UCSD-AML1 (cell line): ENCODE results near the gene ACP7.
A peak's percentile ranks its signal among the peaks of the same experiment; 100 is the strongest.
"Not testable (repeated sequence)": the region's sequence is repeated elsewhere in the genome, so short reads cannot be mapped to it uniquely, and the experiment has no call there.

Experiments used
- DNase-seq: peaks from one replicate; lab custom pipeline; 2025; ENCODE audit not compliant: unreplicated experiment; lab: John Stamatoyannopoulos, UW

The ACP7 gene

DNA sequence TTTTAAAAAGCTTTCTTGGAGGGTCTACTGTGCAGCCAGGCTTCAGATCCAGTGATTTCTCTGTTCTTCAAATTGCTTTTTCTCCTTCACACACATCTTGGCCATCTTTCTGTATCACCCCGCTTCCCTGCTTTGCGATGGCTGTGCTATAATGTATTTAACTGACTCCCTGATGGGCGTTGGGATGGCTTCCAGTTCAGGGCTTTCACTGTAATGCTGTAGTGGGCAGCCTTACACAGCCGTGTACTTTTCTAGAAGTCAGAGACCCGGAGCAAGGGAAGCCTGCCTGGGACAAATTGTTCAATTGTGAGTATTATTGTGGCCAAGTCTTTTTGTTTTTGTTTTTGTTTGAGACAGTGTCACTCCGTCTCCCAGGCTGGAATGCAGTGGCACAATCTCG, 22.0 kb downstream of the ACP7 start:
- DNase-seq = no peak

DNA sequence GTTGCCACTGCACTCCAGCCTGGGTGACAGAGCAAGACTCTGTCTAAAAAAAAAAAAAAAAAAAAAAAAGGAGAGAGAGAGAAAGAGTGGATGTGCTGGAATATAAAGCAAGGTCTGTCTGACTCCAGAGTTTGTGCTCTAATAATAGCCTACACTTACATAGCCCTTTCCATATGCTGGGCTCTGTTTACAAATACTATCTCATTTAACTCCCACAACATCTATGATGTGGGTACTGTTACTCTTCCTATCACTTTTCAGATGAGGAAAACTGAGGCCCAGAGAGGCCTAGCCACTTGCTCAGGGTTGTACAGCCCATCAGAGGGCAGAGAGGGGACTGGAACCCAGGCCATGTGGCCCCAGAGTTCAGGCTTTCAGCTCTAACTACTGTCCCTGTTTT, 25.5 kb downstream of the ACP7 start:
- DNase-seq = no peak

DNA sequence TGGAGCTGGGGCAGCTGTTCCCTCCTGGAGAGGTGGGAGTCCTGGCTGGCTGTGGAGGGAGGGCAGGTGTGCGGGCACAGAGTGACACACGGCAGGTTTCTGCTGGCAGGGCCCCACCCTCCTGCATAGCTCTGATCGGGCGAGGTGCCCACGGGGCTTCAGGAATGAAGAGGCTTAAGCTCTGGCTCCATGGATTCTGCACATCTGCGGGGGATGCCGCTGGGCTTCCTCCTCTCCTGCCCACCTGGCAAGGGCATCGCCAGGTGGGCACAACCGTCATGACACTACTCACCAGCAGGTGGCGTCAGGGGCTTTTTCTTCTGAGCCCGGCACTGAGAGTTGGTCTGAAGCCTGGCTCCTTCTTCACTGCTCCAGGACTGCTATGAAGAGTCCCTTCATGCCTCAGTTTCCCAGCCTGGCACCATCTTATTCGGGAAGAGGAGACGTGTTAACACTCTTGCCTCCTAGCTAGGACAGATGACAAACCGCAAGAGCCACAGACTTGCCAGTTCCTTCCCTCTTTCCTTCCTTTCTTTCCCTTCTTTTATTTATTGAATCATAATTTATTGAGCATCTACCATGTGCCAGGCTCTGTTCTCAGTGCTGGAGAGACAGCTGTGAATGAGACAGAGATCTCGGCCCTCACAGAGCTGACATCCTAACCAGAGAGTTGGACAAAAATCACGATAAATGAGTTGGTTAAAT, 26.2 kb downstream of the ACP7 start:
- DNase-seq = peak; percentile 35

DNA sequence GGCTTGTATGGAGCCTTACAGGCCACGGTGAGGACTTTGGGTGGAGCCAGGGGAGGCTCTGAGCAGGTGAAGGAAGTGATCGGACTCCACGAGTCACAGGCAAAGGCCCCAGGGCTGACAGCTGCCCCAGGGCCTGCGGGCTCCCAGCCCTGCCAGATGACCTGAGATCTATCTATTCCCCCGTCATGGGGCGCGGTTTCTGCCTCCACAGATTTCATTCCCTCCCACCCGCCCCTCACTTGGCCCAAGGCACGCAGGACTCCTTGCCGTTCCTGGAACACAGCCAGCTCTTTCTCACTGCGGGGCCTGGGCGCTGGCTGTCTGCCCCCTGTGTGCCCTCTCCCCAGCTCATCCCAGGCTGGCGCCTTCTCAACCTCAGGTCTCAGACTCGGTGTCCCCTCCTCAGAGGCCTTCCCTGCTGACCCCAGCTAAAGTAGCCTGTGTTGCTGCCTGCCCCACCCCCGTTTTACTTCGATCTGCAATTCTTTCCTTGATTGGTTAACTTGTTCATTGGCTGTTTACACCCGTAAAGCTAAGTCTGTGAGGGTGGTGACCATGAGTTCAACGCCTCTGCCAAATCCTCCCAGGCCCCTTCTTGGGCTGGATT, 27.5 kb downstream of the ACP7 start:
- DNase-seq = no peak

DNA sequence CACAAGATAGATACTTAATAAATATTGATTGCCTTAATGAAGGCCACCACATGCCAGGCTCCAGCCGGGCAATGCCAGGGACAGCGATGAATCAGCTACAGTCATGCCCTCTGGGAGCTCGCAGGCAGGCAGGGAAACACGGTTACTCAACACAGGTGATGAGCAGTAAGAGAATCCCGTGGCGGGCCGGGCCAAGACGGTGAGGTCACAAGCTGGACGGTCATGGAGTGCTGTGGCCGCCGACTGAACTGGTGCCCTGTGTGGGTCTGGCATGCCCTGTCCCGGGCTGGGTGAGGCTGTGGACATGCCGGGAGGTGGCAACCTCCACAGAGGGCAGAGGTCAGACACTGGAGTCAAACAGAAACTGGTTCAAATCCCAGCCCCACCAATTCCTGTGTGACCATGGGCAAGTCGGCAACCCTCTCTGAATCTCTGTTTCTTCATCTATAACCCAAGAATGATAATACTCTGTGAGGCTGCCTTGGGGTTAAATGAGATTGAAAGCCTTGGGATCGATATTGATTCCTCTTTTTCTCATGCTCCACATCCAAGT, 28.2 kb downstream of the ACP7 start:
- DNase-seq = no peak

DNA sequence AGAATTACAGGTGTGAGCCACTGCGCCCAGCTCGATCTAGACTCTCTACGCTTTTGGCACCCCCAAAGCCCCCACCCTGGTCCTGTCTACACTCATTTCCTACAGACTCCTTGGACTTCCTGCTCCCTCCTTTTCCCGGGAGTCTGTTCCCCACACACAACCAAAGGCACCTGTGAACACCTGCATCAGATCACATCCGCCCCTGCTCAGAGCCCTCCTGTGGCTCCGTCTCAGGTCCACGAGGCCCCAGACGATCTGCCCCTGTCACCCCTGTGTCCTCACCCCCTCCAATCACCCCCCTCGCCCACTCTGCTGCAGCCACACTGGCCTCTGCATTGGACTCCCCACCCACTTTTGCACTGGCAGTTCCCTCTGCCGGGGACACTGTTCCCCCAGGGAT, 29.0 kb downstream of the ACP7 start:
- DNase-seq = no peak

DNA sequence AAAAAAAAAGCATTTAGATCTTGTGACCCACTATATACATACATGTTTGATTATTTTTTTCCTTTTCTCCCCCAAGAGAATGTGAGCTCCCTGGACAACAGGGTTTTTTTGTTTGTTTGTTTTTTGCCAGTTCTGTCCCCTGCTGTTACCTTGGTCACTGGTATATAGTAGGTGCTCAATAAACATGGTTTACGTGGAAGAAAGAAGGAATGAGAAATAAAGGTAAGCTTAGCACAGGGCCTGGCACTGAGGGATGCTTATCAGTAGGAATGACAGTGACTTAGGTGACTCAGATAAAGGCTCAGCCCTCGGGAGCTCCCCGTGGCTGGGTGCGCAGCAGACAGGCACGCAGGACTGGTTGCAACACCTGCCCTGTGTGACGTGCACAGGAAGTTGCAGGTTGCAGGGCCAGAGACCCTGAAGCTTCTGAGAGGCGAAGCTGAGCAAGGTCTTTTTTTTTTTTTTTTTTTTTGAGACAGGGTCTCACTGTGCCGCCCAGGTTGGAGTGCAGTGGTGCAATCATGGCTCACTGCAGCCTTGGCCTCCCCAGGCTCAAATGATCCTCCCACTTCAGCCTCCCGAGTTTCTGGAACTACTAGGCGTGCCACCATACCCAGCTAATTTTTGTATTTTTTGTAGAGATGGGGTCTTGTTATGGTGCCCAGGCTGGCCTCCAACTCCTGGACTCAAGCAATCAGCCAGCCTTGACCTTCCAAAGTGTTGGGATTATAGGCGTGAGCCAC, 31.1 kb downstream of the ACP7 start:
- DNase-seq = no peak

DNA sequence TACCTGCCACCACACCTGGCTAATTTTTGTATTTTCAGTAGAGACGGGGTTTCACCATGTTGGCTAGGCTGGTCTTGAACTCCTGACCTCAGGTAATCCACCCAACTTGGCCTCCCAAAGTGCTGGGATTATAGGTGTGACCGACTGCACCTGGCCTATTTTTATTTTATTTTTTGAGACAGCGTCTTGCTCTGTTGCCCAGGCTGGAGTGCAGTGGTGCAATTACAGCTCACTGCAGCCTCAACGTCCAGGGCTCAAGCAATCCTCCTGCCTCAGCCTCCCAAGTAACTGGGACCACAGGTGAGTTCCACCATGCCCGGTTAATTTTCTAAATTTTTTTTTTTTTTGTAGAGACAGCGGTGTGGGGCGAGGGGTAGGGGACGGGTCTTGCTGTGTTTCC, 32.9 kb downstream of the ACP7 start:
- DNase-seq = not testable (repeated sequence)

DNA sequence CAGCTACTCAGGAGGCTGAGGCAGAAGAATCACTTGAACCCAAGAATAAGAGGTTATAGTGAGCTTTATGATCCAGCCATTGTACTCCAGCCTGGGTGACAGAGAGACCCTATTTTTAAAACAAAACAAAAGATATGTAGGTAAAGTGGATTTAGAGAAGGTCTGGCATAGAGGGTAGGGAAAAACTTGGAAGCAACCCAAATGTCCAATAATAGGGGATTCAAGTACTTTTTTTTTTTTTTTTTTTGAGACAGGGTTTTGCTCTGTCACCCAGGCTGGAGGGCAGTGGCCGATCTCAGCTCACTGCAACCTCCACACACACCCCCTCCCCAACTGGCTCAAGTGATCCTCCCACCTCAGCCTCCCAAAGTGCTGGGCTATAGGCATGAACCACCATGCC, 35.7 kb downstream of the ACP7 start:
- no peak for DNase-seq

DNA sequence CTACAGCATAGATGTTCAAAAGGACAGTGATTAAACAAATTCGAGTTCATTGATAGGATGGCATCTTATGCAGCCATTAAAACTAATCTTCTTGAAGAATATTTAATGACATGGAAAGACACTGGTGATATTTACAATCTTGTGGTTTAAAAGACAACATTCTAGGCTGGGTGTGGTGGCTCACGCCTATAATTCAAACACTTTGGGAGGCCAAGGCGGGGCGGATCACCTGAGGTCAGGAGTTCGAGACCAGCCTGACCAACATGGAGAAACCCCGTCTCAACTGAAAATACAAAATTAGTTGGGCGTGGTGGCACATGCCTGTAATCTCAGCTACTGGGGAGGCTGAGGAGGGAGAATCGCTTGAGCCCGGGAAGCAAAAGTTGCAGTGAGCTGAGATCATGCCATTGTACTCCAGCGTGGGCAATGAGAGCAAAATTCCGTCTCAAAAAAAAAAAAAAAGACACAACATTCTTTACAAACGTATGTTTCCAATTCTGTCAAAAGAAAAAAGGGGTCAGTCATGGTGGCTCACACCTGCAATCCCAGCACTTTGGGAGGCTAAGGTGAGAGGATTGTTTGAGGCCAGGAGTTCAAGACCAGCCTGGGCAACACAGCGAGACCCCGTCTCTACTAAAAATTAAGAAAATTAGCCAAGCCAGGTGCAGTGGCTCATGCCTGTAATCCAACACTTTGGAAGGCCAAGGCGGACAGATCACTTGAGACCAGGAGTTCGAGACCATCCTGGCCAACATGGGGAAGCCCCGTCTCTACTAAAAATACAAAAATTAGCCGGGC, 39.0 kb downstream of the ACP7 start:
- DNase-seq = no peak

DNA sequence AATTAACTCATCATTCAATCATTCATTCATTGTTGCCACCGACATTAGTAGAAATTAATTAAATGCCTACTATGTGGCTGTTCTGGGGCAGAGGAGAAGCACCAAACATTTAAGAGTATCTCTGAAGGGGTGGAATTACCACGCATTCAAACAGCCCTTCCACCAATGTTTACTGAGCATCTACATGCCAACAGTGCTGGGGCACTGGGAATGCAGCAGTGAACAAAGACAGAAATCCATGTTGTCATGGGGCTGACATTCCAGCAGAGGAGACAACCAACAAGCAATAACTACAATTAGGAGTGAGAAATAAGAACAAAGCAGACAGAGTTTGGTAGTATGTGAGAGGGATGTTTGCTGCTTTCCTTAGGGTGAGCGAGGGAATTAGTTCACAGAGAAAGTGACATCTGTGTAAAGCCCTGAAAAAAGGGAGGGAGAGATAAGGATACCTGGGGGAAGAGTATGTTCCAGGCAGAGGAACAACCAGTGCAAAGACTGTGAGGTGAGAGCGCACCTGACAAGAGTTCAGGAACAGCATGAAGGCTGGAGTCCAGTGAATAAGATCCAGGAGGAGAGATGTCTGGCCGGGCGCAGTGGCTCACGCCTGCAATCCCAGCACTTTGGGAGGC, 40.1 kb downstream of the ACP7 start:
- DNase-seq = no peak

DNA sequence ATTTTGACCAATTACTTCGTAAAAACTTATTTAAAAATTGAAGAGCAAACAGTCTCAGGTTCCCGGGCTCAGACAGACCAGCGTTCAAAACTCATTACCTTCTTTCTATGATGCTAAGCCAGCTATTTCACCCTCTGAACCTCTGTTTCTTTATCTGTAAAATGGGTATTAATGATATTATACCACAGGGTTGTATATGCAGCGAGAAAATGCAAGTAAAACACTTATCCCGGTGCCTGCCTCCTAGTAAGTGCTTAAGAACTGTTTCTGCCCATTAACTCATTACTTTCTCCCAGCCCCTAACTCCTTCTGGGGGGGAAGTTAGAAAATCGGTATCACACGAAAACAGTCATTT, 41.0 kb downstream of the ACP7 start:
- no peak for DNase-seq

DNA sequence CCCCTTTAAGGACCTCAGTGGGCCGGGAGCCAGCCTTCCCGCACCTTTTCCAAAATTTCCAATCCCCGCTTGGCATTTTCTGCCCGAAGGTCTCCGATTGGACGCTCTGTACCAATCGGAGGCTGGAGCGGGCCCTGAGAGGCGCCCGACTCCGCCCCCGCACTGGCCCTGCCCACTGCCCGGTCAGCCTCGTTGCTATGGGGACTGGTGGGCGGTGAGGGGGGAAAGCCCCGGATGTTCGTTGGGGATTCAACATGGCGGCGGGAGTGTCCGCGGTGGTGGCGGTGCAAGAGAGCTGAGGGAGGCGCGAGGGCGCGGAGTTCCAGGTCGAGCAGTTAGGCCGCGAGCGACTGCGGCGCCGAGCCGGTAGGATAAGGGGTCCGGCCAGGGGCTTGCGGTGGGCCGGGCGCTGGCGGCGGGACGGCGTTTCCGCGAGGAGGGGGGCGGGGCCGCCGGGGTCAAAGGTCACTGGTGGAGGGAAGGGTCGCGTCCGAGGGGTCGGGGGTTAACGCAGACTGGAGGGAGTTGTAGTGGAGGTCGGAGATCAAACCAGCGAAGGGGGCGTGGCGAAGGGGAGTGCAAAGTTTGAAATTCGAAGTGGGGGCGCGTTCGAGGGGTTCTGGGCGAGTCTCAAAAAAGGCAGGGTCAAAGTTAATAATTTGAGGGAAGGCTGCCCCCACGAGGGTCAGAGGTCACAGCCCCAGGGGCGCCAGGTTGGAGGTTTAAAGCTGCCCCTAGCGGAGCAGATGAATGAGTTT, 41.6 kb downstream of the ACP7 start, which contains the start of gene PAK4:
Gene PAK4 (plus strand): TSS at position 233 of the 758 bp plus-strand sequence. CDS start 43,768 bp downstream, outside the sequence.
- peak; percentile 96 for DNase-seq

DNA sequence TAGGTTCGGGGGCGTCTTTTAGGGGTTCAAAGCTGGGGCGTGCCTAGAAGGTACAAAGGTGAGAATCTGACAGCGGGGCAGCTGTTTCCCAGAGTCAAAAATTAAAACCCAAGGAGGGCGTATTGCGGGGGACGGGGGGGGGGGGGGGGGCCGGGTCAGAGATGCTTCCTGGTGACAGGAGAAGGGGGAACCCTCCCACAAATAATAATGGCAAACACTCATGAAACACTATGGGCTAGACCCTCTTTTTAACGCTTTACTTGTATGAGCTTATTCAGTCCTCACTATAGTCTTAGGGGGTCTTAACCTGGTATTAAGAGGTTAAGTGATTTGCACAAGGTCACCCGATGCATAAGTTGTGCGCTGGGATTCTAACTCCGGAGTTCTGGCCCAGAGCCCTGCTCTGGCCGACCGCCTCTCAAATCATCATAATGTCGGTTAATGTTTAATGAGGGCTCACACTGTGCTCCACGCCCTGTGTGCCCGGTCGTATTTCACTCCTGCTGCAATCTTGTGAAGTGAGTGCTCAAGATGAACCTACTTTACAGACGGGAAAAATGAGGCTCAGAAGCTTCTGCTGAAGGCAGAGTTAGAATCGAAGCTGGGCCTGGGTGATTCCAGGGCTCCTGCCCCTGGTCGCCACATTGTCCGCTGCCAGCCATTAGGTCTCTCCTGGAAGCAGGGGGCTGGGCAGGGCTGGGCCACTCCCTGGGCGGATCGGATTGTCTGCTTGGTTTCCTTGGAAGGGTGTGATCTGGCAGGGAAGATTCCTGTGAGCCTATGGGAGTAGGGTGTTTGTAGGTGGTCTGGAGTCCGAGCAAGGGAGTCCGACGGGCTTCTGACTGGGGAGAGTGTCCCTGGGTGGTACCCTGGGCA, 42.4 kb downstream of the ACP7 start:
- DNase-seq = no peak

DNA sequence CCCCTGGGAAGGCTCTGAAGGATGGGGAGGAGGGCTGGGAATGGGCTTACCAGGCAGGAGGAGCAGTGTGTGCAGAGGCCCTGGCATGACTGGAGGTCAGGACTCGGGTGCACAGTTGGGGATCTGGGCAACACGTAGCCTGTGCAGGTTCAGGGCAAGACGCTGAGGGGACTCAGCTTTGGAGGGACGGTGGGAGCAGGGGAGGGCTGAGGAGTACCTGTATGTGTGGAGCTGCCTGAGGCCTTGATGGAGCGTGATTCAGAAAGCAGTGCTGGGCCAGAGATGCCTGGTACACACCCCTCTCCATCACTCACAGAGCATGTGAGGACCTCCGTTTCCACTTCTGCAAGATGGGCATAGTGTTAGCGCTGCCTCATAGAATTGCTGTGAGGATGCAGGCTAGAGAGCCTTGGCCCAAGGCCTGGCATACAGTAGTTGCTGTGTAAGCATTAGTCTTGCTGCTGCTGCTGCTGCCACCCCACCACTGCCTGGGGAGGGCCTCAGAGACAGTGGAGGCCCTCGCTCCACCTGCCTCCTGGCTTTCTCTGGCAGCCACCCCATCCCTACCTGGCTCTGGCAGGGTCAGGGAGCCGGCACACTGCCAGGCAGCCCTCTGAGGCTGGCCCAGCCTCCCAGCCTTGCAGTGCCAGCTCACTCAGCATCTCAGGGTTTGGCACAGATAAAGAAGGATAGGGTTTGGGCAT, 43.8 kb downstream of the ACP7 start:
- DNase-seq = no peak

DNA sequence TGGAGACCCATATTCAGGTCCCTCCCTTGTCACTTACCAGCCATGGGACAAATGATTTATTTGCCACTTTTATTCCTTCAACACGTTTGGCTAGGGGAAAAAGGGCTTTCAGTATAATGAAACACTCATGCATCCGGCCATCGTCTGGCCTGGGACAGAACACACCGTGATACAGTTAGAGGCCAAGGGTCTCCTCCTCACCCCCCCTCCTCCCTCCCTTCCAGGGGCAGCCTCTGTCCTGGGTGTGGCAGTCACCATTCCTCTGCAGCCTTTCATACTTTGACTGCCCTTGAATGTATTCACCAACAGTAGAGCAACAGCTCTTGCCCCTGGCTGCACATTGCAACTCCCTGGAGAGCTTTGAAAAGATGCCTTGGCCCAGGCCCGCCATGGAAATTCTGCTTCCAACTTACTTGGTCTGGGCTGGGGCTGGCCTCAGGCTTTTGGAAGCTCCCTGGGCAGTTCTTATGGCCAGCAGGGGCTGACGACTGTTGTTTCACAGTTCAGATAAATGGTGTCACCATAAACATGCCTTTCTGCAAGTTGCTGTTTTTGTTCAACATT, 44.4 kb downstream of the ACP7 start:
- no peak for DNase-seq

DNA sequence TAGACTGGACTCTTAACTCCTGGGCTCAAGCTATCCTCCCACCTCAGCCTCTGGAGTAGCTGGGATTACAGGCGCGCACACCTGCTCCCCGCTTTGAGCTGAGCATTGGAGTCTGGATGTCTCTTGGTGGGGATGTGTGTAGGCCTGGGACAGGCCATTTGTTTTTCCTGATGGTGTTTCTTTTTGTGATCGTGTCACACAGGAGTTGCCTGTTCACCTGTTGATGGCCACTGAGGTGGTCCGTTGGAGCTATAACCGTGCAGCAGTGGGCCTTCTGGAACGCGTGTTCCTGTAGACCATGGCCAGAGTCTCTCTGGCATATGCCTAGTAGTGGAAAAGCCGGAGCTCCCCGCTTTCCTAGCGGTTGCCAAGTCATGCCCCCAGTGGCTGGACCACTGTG, 44.9 kb downstream of the ACP7 start:
- no peak for DNase-seq
